GM12873 (cell line): Measurements from ENCODE around the gene NPTN.

Experiments used
- CTCF ChIP-seq: IDR thresholded peaks from 2 replicates; pipeline ENCODE4 v1.5.1; 2012; ENCODE audit warnings: low read depth, mild to moderate bottlenecking, moderate library complexity, low read length, control low read depth; ENCODE audit not compliant: insufficient read depth; ENCODE audit errors: missing control alignments

The NPTN gene

GRCh38 chr15:73560501-73561117 is 72.6 kb downstream of the NPTN start:
- peak; percentile 33 for TF ChIP-seq CTCF

- no peak for TF ChIP-seq CTCF
Measured at GRCh38 chr15:73558529-73558928, 74.7 kb downstream of the NPTN start.

- TF ChIP-seq CTCF: no peak
Measured at GRCh38 chr15:73555080-73555479, 78.1 kb downstream of the NPTN start.

- TF ChIP-seq CTCF: no peak
Measured at GRCh38 chr15:73550190-73550589, 83.0 kb downstream of the NPTN start.

- TF ChIP-seq CTCF: no peak
Measured at GRCh38 chr15:73541479-73541878, 91.7 kb downstream of the NPTN start.

- no peak for TF ChIP-seq CTCF
Measured at GRCh38 chr15:73540161-73540560, 93.0 kb downstream of the NPTN start.

GRCh38 chr15:73539212-73540128 is 93.7 kb downstream of the NPTN start:
- TF ChIP-seq CTCF: no peak
